HG02610 (cell line): ENCODE results near the gene VEZF1.
"Not testable (repeated sequence)": the region's sequence is repeated elsewhere in the genome, so short reads cannot be mapped to it uniquely, and the experiment has no call there.

Experiments used
- ATAC-seq: cut with Tn5 transposase; IDR thresholded peaks from one replicate; pipeline ENCODE4 v1.9.1; 2021; ENCODE audit warnings: mild to moderate bottlenecking, moderate library complexity; ENCODE audit not compliant: unreplicated experiment

Gene VEZF1

DNA sequence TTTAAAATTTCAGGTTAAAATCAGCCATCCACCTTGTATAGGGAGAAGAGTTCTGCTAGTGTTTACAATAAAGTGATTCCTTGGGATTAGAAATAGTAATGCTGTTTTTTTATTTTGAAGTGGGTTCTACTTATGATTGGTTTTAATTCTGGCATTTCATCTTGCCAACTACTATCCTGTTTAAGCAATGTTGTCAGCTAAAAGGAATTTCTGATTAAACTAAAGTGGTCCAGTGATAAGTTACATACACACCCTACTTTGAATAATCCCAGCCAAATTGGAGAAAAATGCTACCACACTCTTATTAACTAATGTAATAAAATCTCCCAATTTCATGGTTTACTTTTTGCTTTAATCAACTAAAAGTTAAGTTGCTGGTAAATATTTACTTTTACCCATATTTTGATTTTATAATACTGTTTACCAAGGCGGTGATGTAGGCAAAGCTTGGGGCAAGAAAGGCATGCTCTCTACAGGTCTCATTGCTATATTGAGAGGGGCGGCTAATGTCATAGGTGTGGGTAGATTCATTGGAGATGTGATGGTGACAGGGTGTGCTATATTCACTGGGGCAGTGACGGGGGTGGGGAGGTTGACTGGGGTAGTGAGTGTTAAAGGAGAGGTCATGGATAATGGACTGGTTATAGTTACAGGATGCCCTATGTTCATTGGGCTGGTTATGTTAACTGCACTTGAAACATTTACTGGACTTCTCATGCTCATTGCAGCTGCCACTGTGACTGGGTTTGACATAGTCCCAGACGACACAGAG lies 13.8 kb downstream of the VEZF1 start:
- not testable (repeated sequence) for ATAC-seq

DNA sequence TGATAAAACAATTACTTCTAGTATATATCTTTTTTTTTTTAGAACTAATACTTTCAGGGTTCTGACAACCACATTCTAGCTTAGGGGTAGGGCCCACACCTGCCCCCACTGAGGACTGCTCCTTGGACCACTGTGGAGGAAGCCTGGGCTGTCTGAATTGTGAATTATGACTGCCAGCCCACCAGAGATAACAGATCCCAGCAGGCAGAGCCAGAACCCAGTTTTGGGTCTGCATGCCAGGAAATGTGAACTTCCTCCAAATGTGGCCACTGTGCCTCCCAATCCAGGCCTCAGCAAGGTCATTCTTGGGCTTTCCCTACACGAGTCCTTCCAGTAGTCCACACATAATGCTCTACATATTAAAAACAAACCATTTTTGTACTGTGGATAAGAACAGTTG lies 15.9 kb downstream of the VEZF1 start:
- no peak for ATAC-seq

DNA sequence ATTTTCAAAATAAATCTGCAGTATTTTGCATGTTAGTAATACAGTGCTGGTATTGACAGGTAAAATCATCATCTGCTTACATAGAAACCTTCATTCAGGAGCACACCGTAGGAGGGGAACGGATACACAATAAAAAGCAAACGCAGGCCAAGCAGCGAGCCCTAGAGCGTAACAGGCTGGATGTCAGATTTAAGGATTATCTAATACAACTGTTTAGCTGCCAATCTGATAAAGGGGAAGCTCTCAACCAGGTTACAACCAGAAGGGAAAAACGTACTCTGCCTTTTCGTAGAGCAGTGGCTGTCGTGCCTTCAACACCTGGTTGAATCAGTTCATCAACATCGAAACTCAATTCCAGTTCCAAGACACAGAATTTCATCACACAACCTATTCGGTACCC lies 16.5 kb downstream of the VEZF1 start:
- ATAC-seq: no peak

DNA sequence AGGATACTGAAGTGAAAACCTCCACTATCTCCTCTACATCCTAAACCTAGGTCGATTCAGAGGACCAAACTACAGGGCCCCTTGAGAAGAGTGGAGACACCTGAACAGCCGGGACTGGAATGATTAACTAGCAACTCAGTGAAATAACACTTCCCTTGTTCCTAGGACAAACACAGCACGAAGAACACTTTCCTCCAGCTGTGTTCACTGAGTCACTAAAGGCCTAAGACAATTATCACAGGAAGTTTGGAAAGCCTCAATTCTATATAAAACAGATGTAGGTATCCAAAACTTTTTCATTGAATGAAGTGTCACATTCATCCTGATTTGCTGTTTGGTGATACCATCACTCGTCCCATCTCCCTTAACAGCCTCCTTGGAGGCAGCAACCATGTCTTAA lies 17.3 kb downstream of the VEZF1 start:
- ATAC-seq: no peak

DNA sequence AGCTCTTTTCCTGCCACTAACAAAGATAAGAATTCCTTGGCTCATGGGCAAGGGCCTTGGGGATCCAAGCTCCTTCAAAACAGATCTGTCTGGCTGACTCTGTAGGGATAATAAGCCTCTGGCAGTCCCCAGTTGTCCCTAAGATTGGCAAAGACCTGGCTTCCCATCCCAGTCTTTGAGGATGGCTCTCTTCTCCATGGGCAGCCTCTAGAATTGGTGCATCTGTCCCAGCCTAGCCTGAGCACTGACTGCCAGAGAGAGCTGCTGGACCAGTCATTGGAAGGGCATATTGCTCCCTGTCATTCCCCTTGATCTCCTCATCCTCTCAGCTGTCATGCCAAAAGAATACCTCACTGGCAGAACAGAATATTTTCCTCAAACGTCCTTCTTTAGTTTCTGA lies 19.6 kb downstream of the VEZF1 start:
- no peak for ATAC-seq

DNA sequence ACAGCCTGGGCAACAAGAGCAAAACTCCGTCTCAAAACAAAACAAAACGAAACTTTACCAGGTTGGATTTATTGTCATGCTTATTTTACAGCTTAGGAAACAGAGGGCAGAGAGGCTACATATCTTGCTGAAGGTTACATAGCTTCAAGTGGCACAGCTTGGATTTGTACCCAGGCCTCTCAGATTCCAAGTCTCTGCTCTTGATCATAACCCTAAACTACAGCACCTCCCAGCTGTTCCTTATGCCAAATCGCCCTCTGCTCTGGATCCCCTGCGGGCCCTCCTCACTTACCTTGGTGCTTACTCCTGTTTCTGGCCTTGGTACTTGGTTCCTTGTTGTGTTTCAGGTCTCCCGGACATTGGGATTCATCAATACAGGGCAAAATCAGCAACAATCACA lies 21.2 kb downstream of the VEZF1 start:
- ATAC-seq: no peak

DNA sequence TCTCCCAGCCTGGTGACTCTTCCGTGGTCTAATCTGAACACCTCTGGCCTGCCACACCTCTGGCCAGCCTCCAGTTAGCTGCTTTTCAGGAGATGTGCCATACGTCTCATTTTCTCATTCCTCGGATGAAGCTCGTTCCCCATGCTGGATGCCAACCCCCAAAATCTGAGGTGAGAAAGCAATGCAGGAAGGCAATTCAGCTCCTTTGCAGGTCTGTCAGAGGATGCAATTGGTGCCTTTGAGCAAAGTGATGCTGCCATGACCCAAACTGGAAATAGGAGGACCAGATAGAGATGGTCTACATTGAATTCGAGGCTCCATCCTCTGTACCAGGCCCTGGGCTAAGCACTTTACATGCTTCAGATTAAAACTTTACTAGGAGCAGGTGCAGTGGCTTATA lies 21.8 kb downstream of the VEZF1 start:
- ATAC-seq: no peak

DNA sequence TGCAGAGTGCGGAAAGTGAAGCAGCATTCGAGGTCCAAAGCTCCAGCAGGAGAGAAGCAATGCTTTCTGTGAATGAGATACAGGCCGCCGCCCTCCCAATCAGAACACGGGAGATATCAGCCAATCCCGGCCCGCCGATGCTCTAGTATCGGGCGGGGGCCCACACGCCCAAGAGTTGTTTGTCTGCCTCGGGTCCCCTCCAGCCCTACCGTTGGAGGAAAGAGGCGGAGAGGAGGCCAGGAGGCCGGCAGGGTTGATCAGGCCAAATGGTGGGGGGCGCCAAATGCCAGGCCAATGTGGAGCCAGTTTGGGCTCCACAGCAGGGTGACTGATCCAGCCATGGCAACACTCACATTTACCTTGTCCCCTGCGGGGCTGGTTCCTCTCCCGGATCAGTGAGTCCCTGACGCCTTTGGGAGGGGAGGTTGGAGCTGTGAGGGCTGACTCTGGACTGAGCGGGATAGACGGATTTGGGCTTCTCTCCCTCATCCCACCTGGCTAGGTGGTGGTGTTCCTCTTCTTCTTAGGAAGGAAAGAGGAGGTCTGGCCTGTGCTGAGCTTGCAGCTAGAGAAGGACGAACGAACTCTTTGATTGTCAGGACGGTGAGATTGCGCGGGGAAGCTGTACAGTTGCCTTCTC lies 22.4 kb downstream of the VEZF1 start:
- no peak for ATAC-seq

DNA sequence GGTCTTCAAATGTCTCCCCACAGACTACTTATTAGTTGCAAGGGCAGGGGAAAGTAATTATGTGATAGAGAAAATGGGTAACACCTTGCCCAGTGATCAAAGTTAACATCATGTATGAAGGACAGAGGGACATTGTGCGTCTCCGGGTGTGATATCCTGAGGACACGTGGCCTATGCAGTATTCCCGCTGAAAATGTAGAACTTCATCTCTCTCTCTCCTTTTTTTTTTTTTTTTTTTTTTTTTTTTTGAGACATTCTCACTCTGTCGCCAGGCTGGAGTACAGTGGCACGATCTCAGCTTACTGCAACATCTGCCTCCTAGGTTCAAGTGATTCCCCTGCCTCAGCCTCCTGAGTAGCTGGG lies 24.9 kb downstream of the VEZF1 start:
- ATAC-seq: no peak

DNA sequence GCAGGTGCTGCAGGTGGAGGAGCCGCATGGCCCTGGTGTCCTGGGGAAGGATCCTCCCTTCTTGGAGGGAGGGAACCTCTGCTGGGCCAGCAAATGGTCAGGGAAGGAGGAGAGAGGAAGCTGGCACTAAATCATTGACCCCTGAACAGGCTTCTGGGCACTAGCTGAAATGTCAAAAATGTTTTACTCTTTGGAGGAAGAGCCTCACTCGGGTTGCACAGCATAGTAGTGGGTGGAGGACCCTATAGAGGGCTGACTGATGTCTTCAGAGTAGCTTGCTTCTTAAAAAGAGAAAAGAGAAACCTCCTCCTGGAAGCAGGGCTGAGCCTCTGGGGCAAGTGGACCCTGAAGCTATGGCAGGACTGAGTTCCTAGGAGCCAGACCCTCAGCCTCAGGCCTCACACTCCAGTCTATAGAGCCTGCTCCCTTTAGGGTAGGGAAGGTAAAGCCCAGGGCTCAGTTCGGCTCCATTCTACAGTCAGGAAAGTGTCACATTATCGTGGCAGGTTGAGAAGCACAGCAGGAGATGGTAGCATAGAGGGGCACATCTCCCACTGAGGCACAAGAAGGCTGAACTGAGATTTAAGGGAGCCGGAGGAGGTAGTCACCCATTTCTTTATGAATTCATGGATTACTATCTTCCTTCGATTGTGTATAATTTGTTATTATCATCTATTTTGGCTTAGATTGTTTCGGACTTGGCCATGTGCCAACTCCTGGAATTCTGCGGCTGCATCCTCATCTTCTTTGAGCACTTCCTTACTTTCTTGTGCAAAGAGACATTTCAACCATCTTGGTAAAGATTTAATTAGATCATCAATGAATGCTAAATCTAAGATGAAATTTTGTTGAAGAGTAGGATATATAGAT lies 25.5 kb downstream of the VEZF1 start:
- ATAC-seq: no peak

DNA sequence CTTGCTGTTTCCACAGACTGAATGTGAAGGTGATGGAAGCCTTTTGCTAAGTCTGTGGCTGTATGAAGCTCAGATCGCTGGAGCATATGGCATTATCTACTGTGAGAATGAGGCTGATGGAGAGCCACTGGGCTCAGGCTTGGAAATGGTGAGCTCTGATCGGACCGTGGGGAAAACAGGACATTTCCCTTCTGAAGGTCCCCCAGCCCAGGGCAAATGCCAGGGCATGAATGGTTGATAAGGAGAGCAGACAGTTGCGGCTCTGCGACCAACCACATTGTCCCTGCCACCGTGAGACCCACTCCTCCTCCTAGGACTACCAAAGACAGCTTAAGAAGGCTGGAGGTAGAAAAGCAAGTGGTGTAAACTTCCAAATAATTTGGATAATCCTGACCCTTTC lies 28.1 kb downstream of the VEZF1 start:
- no peak for ATAC-seq

DNA sequence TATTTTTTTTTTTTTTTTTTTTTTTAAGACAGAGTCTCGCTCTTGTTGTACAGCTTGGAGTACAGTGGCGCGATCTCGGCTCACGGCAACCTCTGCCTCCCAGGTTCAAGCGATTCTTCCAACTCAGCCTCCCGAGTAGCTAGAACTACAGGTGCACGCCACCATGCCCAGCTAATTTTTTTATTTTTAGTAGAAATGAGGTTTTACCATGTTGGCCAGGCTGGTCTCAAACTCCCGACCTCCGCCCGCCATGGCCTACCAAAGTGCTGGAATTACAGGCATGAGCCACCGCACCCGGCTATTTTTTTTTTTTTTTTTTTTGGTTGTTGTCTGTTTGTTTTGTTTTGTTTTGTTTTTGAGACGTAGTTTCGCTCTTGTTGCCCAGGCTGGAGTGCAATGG lies 29.7 kb downstream of the VEZF1 start:
- ATAC-seq: not testable (repeated sequence)

DNA sequence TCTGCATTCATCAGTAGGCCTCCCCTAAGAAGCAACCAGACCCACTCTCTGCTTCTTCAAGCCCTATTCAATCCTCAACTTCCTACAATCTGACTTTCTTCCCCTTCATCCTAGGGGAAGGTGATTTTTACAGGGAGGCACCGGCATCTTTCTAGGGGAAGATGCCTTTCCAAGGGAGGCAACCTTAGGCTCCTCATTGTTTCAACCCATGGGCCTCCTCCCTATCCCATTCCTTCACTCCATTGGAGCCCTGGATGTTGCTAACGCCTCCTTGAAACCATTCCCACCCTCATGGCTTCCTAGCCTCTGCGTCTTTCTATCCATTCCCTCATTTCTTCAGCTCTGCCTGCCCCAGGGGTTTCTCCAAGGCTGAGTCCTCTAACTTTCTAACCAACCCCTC lies 30.2 kb downstream of the VEZF1 start:
- no peak for ATAC-seq

DNA sequence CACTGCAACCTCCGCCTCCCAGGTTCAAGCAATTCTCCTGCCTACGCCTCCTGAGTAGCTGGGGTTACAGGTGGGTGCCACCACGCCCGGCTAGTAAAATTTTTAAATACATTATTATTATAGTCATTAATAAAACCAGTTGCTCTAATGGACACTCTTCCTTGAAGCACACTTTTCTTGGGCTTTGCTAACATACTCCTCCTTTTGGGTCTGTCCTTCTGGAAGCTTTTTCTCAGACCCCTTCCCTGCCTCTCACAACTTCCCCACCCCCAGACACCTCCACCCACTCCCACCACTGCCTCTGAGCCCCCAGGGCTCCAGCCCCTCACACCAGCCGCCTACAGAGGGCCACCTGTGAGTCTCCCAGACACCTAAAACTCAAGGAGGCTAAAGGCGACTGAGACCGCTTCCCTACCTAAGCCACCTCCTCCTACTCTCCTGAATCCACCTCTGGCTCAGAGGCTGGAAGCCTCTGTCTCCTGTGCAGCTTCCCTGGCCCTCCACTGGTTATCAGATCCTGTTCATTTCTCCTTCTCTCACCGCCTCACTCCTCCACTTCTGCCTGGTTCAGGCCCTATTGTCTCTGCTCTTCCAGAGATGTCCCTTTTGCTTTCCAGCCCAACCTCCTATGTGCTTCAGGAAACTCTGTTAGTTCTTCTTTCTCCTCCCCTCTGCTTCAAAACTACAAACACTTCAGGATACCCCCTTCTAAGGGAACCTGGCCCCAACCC lies 30.8 kb downstream of the VEZF1 start:
- no peak for ATAC-seq

DNA sequence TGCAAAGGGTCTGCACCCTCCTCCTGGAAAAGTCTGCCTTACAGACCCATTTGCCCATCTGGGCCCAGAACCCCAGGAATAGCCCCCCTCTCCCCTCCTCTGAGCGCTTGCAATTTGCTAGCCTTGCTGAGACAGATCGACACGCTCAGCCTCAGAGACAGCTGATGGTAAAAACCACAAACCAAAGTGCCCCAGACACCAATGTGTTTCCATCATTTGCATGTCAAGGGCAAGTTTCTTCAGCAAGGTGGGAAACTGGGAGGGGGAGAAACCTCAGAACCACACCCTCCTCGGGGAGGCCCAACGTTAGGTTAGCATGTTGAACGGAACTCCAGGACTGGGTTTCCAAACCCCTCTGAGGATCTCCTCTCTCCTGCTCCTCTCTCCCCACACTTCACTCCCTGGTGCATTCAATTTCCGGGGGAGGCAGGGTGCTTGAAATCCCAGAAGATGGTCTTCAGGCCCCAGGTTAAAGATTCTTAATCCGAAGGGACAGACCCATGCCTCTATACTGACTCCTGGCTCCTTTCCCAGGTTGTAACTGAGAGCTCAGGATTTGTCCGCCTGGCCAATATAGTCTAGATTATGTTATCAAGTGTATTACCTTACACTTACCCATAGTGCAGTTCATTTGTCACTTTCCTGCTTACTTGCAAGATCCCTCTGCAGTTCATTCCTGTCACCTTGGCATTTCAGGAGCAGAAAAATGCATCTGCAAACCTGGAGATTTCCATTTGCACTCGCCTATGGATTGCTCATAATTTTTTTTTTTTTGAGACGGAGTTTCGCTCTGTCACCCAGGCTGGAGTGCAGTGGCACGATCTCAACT lies 31.5 kb downstream of the VEZF1 start:
- peak; percentile 54 for ATAC-seq

DNA sequence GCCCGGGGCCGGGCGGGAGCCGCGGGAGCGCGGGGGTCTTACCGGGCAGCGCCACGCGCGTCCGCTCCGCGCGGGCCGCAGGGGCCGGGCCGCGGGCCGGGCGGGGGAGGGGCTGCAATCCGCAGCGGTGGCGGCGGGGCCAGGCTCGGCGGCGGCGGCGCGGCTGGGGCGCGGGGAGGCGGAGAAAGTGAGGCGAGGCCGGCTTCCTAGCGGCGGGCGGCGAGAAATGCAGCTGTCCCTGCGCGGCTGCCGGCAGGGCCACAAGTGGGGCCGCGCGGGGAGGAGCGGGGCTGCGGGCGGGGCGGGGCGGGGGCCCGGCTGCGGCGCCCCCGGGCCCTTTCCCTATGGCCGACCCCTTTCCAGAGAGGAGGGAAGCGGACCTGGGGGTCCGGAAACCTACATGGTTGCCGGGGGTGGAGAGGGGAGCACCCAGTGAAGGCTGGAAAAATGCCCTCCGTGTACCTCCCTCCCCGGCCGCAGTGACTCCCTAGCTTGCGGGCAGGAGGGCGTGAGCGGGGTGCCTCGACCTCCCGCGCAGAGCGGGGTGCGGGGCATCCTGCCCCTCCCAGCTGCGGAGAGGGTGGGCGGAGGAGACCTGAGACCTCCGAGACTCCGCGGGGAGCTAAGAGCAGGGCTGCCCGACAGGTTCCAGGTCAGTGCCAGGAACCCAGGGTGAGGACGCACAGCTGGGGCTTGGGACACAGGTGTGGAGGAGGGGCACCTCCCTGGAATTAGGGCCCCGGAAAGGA lies 32.7 kb downstream of the VEZF1 start, which contains the start of gene CUEDC1:
Gene CUEDC1, minus strand, starts transcription at position 230 of the 749 bp plus-strand sequence. CDS start 69,848 bp downstream, outside the sequence.
- peak; percentile 60 for ATAC-seq

DNA sequence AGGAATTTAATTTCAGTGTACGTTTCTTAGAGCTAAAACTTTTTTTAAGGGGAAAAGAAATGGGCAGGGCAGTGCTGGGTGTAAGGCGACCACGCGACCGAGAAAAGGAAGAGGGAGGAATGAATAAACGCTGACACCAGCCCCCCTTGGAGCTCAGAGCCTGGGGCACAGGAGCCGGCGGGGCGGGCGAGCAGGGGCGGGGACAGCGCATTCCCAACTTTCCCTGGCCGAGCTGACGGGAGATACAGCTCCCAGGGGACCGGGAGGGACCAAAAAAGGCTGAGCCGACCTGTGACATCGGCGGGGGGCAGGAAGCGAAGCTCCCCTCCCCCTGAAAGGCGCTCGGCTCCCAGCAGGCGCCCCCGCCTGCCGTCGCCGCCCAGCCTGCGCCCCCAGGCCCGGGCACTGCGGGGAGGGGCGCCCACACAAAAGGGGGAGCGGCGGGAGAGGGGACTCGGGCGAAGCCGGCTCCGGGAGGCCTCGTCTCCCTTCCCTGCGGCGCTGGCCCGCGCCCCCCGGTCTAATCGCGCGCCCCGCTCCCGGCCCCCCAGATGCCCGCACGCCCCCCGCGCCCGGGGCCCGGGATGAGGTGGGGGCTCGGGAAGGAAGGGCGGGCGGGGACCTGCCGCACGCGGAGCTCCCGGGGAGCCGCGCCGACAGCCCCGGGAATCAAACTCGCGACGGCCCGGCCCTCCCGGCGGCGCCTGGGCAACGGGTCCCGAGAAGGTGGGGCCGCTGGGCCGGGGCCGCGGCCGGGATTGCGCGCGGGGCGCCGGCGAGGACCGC lies 33.5 kb downstream of the VEZF1 start:
- peak; percentile 4 for ATAC-seq

DNA sequence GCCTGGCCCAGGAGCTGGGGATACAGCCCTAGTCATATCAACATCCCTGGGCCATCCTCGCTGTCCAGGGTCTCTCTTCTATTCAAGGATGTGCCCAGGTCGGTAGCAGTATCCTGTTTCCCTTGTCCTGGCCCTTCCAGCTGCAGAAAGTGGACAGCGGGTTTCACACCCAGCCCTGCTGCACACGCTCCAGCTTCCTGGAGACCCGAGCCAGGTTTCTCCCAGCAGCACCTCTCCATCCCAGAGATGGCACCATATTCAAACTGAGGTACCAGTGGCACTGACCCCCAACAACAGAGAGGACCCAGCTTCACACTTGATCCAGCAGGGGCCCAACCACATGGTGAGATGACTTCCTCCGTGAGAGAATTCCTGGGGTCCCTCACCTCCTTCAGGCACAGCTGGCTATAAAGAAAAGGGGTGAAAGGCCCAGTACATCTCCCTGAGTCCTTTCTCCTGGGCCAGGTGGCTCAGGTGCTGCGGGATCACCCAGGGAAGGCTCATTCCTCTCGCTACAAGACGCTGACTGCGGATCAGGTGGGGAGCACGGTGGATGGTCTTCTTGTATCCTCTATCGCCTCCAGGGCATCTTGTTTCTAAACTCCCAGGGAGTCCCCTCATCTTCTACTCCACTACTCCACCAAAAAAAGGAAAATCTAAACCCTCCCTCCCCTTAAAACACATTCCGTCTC lies 34.2 kb downstream of the VEZF1 start:
- no peak for ATAC-seq
